GM18526 (cell line): ENCODE data around the gene RESP18.

Experiments used
- POLR2A ChIP-seq: IDR thresholded peaks from 3 replicates; pipeline ENCODE4 v1.6.1; 2011; ENCODE audit not compliant: insufficient read length; ENCODE audit errors: extremely low read depth

Gene RESP18

GRCh38 chr2:219277703-219278654, 54.6 kb downstream of the RESP18 start:
- peak; percentile 28 for TF ChIP-seq POLR2A
